Pancreas (tissue), 10 donors: ENCODE data around the gene TRAF7. TPM values are rescaled to one million over a fixed set of nuclear protein-coding genes. Genes with fewer than 3 reads are reported as not detected.
"Not testable (repeated sequence)": the region's sequence is repeated elsewhere in the genome, so short reads cannot be mapped to it uniquely, and the experiment has no call there.

Experiments
- ATAC-seq, 4 donors: fragments of 200-7000 bp; cut with Tn5 transposase; one replicate each; pipeline versions ENCODE4 v1.8.0 to v1.9.1; 2020; ENCODE audit warnings: mild to moderate bottlenecking in 4 of 4, moderate library complexity in 4 of 4
- DNase-seq, 6 donors: peaks; one replicate each; pipeline ENCODE4 v3.0.0-alpha.2; 2020
- FAIRE-seq: peaks from 2 replicates; lab custom pipeline; 2012; peaks lifted over from hg19 to GRCh38; lab: Jason Lieb, UNC
- H3K27ac ChIP-seq, 4 donors: fragments of 200-600 bp; sonication (generic); 1 replicate in 3 of 4; 2 replicates in 1 of 4; pipeline versions ENCODE4 v1.5.0 to v1.8.0; 2020
- H3K27me3 ChIP-seq, 4 donors: fragments of 200-600 bp; one replicate each; pipeline ENCODE4 v1.8.0; 2021
- H3K36me3 ChIP-seq, 3 donors: fragments of 200-600 bp; sonication (generic) in 1 of 3; one replicate each; pipeline versions ENCODE4 v1.5.0 to v1.8.0; 2020 to 2021
- H3K4me1 ChIP-seq, 3 donors: fragments of 200-600 bp; one replicate each; pipeline ENCODE4 v1.8.0; 2021
- H3K4me3 ChIP-seq, 4 donors: fragments of 200-600 bp; sonication (generic) in 2 of 4; one replicate each; pipeline versions ENCODE4 v1.5.0 to v1.8.0; 2020 to 2021
- H3K9me3 ChIP-seq, 4 donors: fragments of 200-600 bp; one replicate each; pipeline ENCODE4 v1.8.0; 2021
- CTCF ChIP-seq, 4 donors: fragments of 200-600 bp; sonication (generic) in 3 of 4; IDR thresholded peaks; one replicate each; pipeline versions ENCODE4 v1.5.0 to v1.8.0; 2021; ENCODE audit warnings: antibody characterized with exemption in 4 of 4
- WGBS, 2 donors: extraction: QIAGEN DNeasy Blood & Tissue Kit; methylation state at CpG; one replicate each; pipeline ENCODE4 v1.1.7; 2013; 5-methylcytosine and 5-hydroxymethylcytosine counted together
- intact Hi-C, 3 donors: fragments of 100-400 bp; cut with DNase I; formaldehyde crosslinking; loops; one replicate each; pipeline versions ENCODE4 v1.11.1 to v1.14.2; 2022
- polyA plus RNA-seq, 2 donors: library from polyadenylated mRNA; stranded (reverse); fragments of 200-250 nt; gene quantifications; one replicate each; pipeline ENCODE4 v1.2.3, GENCODE V29; 2013
- total RNA-seq, 6 donors: library from RNA; stranded (reverse); fragmentation: NEBNext Ultra II Directional in 4 of 6; extraction: Animal tissue kit (Norgen Biotek cat#: 25700) in 4 of 6; gene quantifications; one replicate each; pipeline versions ENCODE4 v1.2.1 to v1.2.4, GENCODE V29; 2021 to 2023
- donor health status: healthy with polysubstance abuse.
- donor health status: DM: no; HTN: no; CAD: no; lungs with moderate emphysema.
- donor health status: DM: no; HTN: no; CAD: no.
- donor health status: control.
- donor health status: control.
- donor health status: Bipolar disorder and iron deficiency.
- donor health status: DM: yes; HTN: yes; CAD: no.
- donor health status: DM: no; HTN: no; CAD: no.
- donor health status: DM: no; HTN: no; CAD: no.
- donor health status: DM: yes; HTN: yes; CAD: no.

Gene TRAF7
- total and polyA plus RNA-seq, 8 donors, result 24.5 to 45.1 (median 34.5) TPM

DNA sequence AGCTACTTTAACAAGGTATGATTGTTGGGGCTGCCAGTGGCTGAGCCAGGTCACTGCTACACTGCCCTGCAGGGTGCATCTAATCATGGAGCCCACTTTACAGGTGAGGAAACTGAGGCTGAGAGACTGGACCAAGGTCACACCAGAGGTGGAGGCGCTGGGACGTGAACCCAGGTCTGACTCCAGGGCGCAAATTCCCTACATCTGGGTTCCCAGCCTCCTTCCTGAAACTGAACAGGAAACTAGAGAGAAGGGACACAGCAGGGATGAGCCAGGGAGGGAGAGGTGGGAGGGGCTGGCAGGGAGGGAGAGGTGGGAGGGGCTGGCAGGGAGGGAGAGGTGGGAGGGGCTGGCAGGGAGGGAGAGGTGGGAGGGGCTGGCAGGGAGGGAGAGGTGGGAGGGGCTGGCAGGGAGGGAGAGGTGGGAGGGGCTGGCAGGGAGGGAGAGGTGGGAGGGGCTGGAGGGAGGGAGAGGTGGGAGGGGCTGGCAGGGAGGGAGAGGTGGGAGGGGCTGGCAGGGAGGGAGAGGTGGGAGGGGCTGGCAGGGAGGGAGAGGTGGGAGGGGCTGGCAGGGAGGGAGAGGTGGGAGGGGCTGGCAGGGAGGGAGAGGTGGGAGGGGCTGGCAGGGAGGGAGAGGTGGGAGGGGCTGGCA is 27.8 kb upstream of the TRAF7 start:
- H3K4me3 ChIP-seq, H3K4me1 ChIP-seq, H3K9me3 ChIP-seq, H3K27ac ChIP-seq, intact Hi-C loops, H3K36me3 ChIP-seq, H3K27me3 ChIP-seq, FAIRE-seq: not testable (repeated sequence)
- DNase-seq, result peak in 5 of 6 donors; percentile 57 to 73 (median 66)
- 49 to 69% methylated on average over 3 of the region's 3 CpGs for WGBS, 2 donors
- ATAC-seq, result peak; percentile 30 to 57 (median 48)

GRCh38 chr16:2129251-2129650 is 26.3 kb upstream of the TRAF7 start:
- H3K9me3 ChIP-seq, H3K27ac ChIP-seq, H3K36me3 ChIP-seq, H3K4me1 ChIP-seq, FAIRE-seq, intact Hi-C loops, H3K4me3 ChIP-seq, DNase-seq, H3K27me3 ChIP-seq, ATAC-seq: not testable (repeated sequence)
- 82 to 85% methylated on average over 9 of the region's 11 CpGs for WGBS, 2 donors

DNA sequence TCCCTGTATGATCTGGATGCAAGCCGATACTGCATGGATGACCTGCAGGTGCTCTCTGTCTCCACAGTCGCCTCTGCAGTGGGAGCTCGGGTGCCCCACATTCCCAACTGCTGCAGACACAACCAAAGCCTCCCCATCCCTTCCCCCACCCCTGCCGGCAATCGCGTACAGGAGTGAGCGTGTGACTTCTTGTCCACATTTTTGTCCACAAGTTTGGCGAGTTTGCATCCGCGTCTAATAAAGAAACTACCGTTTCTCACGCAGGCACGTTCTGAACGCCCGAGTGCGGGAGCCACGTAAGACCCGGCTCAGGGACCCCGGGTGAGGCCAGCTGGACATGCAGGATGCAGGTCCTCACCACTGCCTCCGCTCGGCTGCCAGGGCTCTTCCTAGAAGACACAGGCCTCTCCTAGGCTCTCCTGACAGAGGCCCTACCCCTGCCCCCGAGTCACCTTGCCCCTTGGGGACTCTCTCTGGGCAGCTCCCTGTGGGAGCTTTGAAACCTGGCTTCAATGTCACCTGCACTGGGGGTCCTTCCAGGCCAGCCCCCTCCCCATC is 25.6 kb upstream of the TRAF7 start:
- H3K36me3 ChIP-seq, H3K4me1 ChIP-seq, H3K27ac ChIP-seq, ATAC-seq, FAIRE-seq, intact Hi-C loops, H3K4me3 ChIP-seq, H3K9me3 ChIP-seq, H3K27me3 ChIP-seq: not testable (repeated sequence)
- peak in 1 of 6 donors; percentile 31 for DNase-seq
- WGBS, 2 donors, result 82 to 85% methylated on average over 22 of the region's 22 CpGs

DNA sequence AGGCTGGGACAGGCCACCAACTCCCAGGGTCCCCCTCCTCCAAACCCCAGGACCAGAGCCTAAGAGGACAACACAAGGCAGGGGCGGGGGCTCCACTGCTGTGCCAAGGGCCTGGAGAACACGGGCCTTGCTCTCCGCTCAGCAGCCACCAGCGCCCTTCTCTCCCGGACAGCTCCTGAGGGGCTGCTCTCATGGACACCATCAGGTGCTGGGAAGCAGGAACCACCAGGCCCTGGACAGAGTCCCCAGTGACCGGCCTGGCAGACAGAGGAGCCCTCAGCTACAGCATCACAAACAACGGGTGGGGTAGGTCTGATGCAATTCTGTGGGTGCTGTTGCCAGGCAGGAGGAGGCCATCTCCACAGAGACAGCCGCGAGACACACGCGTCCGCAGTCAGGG is 21.8 kb upstream of the TRAF7 start:
- WGBS, 2 donors, result 52 to 59% methylated on average over 3 to 7 of the region's 12 CpGs
- H3K27me3 ChIP-seq, FAIRE-seq, H3K27ac ChIP-seq, DNase-seq, H3K9me3 ChIP-seq, intact Hi-C loops, ATAC-seq, H3K4me1 ChIP-seq, H3K36me3 ChIP-seq, H3K4me3 ChIP-seq: not testable (repeated sequence)

DNA sequence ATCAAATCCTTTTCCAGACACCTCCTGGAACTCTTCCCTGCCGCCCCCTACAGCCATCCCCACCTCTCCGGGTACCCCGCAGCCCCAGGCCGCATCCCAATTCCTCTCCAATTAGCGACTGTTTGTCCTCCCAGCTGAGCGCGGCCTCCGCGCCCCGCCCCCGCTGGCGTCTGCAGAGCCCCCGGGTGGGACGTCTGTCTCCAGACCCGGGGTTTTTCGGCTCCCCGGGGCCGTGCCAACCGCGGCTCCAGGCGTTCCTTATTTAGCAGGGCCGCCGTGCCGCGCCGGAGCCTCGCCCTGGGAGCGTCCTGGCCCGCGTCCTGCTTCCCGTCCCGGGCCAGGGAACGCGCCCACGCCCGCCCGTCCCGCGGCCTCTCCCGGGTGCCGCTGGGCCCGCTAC is 20.5 kb upstream of the TRAF7 start:
- H3K4me1 ChIP-seq, H3K9me3 ChIP-seq, H3K36me3 ChIP-seq, H3K27me3 ChIP-seq, ATAC-seq, intact Hi-C loops, FAIRE-seq: not testable (repeated sequence)
- peak overlapping the region; percentile 18 to 50 (median 34) for H3K4me3 ChIP-seq
- DNase-seq, result peak in 3 of 6 donors; percentile 52 to 69 (median 59)
- 0 to 1% methylated on average over 23 to 32 of the region's 42 CpGs for WGBS, 2 donors
- H3K27ac ChIP-seq, result peak overlapping the region in 1 of 4 donors; percentile 44

DNA sequence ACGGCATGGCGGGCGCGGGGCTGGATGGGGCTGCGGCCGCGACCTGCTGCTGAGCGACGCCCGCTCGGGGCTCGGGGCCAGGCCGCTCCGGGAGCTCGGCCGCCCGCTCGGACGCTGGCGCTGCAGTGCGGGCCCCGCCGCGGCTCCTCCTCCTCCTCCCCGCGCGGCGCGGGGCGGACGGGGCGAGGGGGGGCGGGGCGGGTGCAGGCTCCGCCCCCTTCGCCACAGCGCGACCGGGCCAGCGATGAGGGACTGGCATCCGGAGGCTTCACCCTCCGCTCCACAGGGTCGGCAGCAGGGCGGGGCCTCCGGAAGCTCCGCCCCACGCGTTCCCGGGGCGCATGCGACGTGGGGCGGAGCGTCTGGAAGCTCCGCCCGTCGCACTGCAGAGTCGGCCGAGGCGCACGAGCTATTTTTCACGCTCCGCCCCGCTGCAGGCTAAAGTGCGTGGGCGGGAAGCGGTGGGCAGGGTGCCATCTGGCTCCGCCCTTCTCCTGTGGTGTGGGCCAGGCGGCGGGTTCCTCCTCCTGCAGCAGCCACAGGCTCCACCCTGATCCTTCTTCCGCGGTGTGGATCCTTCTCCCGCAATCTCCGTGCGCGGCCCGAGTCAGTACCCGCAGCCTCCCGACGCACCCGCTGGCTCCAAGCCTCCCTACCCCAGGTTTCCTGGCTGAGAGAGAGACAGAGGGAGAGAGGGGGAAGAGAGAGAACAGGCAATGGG is 19.7 kb upstream of the TRAF7 start, which contains the start of gene PKD1:
TSS of gene PKD1 (minus strand) at position 129 of the 721 bp plus-strand sequence. CDS start 209 bp downstream, outside the sequence.
- H3K36me3 ChIP-seq, H3K27me3 ChIP-seq, intact Hi-C loops, H3K9me3 ChIP-seq, H3K4me1 ChIP-seq, FAIRE-seq: not testable (repeated sequence)
- peak; percentile 69 to 83 (median 76) for ATAC-seq
- 0 to 1% methylated on average over 41 to 67 of the region's 81 CpGs for WGBS, 2 donors
- peak within 1 kb of the TSS; percentile 18 to 50 (median 34) for H3K4me3 ChIP-seq
- peak; percentile 95 to 100 (median 100) for DNase-seq
- H3K27ac ChIP-seq, result peak within 1 kb of the TSS in 2 of 4 donors; percentile 47 to 67

DNA sequence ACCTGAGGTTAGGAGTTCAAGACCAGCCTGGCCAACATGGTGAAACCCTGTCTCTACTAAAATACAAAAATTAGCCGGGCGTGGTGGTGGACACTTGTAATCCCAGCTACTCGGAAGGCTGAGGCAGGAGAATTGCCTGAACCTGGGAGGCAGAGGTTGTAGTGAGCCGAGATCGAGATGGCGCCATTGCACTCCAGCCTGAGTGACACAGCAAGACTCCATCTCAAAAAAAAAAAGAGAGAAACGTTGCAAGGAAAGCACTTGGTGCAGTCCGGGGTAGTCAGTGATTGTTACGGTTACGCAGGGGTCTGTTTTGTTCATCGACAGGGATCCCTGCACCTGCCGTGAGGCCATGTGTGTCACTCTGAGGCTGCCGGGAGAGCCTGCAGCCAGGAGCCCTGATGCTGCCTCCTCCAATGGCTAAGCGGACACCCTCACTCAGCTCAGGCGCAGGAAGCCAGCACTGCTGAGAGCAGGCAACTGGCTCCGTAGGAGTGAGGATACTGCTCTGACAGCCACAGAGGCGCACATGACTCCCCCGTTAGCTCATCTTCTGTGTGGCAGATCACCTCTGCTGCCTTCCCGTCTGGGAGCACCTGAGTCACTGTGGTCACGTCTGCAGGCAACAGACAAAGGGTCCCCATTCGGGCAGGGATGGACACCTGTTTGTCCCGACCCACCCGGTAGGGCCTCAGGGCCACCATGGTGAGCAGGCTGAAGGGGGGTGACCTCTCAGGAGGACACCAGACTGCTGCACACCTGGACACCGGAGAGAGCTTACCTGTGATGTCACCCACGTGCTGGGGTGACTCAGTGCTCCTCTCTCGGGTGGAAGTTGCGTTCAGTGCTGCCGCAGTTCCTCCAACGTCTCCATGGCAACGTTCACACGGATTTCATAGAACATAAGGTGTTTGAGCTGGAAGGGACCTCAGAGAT is 12.4 kb upstream of the TRAF7 start:
- intact Hi-C loops, result loop anchor here in 2 of 3 donors (5.0 kb wide), 2 partner anchors 116 to 121 kb away; partner anchors contain the start of gene NHERF2 (in 1 of the 2)
- no peaks in the 10 kb centered on the region for H3K27me3 ChIP-seq
- 73 to 75% methylated on average over 31 of the region's 31 CpGs for WGBS, 2 donors
- no peaks in the 10 kb centered on the region for H3K36me3 ChIP-seq
- FAIRE-seq, result no peak
- H3K9me3 ChIP-seq, result no peaks in the 10 kb centered on the region
- H3K4me3 ChIP-seq, result no peak overlapping the region
- DNase-seq, result peak in 2 of 6 donors; percentile 18 to 53
- TF ChIP-seq CTCF (IDR thresholded peaks at IDR 0.05), result no peak
- H3K27ac ChIP-seq, result no peak overlapping the region
- peaks cover 0 to 6% (median 5%) of the 10 kb centered on the region in 3 donors for H3K4me1 ChIP-seq
- peak in 1 of 4 donors; percentile 12 for ATAC-seq
